ENCODE measurements around the gene GRAMD4. TPM values are rescaled to one million over a fixed set of nuclear protein-coding genes. Genes with fewer than 3 reads are reported as not detected.

Gene GRAMD4
- total RNA-seq, 3 donors from 2014 or later: 28.4 to 85.6 (median 61.0) TPM

DNA sequence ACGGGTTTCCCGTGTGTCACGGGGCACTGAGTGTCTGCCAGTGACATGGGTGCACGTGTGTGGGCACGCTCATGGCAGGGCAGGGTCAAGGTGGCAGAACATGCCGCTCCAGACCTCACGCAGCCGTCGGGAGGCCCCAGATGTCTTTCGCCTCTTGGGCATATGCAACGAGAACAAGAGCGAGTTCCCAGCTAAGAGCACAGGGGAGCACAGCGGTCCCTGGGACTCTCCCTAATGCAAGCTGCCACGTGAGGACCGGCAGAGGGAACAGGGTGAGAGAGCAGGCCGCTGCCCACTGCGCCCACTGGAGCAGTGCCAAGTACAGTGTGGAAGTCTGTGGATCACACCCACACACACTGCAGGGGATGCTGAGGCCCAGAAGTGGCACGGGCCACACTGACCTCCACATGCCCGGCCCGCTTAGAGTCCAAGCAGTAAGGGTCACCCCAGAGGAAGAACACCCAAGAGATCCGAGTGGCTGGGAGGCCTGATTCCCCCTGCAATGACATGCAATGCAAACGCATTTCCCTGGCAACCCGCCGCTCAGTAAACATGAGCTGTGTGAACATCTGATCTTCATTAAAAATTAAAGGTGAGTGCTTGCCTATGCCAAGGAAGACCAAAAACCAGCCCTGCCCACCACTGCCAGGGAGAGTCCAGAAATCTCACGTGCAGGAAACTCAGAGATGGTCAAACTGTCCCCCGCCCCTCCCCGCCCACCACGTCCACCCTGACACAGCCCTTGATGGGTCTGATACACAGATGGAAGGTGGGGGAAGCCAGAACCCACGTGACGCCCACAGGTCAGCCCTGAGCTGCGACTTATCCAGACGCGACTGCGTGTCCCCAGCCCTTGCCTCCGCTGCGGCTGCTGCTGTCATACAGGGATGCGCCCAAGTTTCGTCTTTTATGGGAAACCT, 106.1 kb downstream of the GRAMD4 start:
- intact Hi-C loops (cut with DNase I; ENCODE audit: low total_unique reads): no loop called here
- H3K36me3 ChIP-seq: no peaks in the 10 kb centered on the region
- H3K4me3 ChIP-seq: no peak overlapping the region
- H3K9me3 ChIP-seq: no peaks in the 10 kb centered on the region
- DNase-seq (ENCODE audit: low spot score in 2 of 2): no peak
- TF ChIP-seq POLR2A (IDR thresholded peaks at IDR 0.05) (no peak), POLR2AphosphoS5 (IDR thresholded peaks at IDR 0.05) (no peak)
- TF ChIP-seq, protein P1, sequence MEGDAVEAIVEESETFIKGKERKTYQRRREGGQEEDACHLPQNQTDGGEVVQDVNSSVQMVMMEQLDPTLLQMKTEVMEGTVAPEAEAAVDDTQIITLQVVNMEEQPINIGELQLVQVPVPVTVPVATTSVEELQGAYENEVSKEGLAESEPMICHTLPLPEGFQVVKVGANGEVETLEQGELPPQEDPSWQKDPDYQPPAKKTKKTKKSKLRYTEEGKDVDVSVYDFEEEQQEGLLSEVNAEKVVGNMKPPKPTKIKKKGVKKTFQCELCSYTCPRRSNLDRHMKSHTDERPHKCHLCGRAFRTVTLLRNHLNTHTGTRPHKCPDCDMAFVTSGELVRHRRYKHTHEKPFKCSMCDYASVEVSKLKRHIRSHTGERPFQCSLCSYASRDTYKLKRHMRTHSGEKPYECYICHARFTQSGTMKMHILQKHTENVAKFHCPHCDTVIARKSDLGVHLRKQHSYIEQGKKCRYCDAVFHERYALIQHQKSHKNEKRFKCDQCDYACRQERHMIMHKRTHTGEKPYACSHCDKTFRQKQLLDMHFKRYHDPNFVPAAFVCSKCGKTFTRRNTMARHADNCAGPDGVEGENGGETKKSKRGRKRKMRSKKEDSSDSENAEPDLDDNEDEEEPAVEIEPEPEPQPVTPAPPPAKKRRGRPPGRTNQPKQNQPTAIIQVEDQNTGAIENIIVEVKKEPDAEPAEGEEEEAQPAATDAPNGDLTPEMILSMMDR (IDR thresholded peaks at IDR 0.05): no peak
- peaks cover 2 to 7% of the 10 kb centered on the region in 2 donors for H3K4me1 ChIP-seq
- no peak overlapping the region for H3K27ac ChIP-seq
- H3K27me3 ChIP-seq: no peaks in the 10 kb centered on the region

GRCh38 chr22:46726986-46727317, 106.8 kb downstream of the GRAMD4 start:
- H3K9me3 ChIP-seq: no peaks in the 10 kb centered on the region
- no peaks in the 10 kb centered on the region for H3K27me3 ChIP-seq
- no peaks in the 10 kb centered on the region for H3K36me3 ChIP-seq
- TF ChIP-seq, protein P1 (IDR thresholded peaks at IDR 0.05): no peak
- no peak for TF ChIP-seq POLR2AphosphoS5 (IDR thresholded peaks at IDR 0.05)
- no peak for TF ChIP-seq POLR2A (IDR thresholded peaks at IDR 0.05)
- DNase-seq (ENCODE audit: low spot score in 2 of 2): no peak
- H3K4me3 ChIP-seq: no peak overlapping the region
- H3K27ac ChIP-seq: no peak overlapping the region
- intact Hi-C loops (cut with DNase I; ENCODE audit: low total_unique reads): no loop called here
- H3K4me1 ChIP-seq: peaks cover 2 to 13% of the 10 kb centered on the region in 2 donors

GRCh38 chr22:46727813-46728364, 107.7 kb downstream of the GRAMD4 start:
- no peaks in the 10 kb centered on the region for H3K9me3 ChIP-seq
- no peak overlapping the region for H3K27ac ChIP-seq
- TF ChIP-seq POLR2A (IDR thresholded peaks at IDR 0.05) (no peak), POLR2AphosphoS5 (IDR thresholded peaks at IDR 0.05) (no peak)
- TF ChIP-seq, protein P1 (IDR thresholded peaks at IDR 0.05): no peak
- H3K4me3 ChIP-seq: no peak overlapping the region
- intact Hi-C loops (cut with DNase I; ENCODE audit: low total_unique reads): no loop called here
- no peaks in the 10 kb centered on the region for H3K36me3 ChIP-seq
- no peak for DNase-seq (ENCODE audit: low spot score in 2 of 2)
- no peaks in the 10 kb centered on the region for H3K27me3 ChIP-seq
- H3K4me1 ChIP-seq: peaks cover 2 to 17% of the 10 kb centered on the region in 2 donors

DNA sequence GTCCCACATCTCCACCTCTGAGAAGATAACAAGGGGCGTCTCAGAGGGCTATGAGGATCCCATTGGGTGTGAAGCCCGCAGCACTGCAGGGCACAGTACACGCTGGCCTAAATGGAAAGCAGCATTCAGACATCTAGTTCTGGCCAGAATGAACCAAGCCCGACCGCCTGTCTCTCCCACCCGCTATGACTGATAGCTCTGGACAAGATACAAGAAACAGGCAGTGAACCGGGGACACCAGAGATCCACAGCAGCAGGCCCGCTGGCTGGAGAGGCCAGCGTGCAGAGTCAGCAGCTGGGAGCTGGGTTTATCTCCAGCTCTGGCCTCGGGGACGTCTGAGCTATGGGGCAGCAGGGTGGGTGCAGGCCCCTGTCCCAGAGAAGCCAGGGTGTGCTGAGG, 108.3 kb downstream of the GRAMD4 start:
- Histone ChIP-seq H3K27me3 (no peaks in the 10 kb centered on the region), H3K9me3 (no peaks in the 10 kb centered on the region), H3K36me3 (no peaks in the 10 kb centered on the region), H3K27ac (no peak overlapping the region), H3K4me3 (no peak overlapping the region), H3K4me1 (peaks cover 2 to 17% of the 10 kb centered on the region in 2 donors)
- TF ChIP-seq POLR2A (IDR thresholded peaks at IDR 0.05) (no peak), POLR2AphosphoS5 (IDR thresholded peaks at IDR 0.05) (no peak)
- TF ChIP-seq, protein P1 (IDR thresholded peaks at IDR 0.05): no peak
- intact Hi-C loops (cut with DNase I; ENCODE audit: low total_unique reads): no loop called here
- no peak for DNase-seq (ENCODE audit: low spot score in 2 of 2)

Other genes starting within 250 kb of the GRAMD4 start
- gene CELSR1, start 82.8 kb upstream of the GRAMD4 start, total RNA-seq: 10 to 100 TPM in 2 of 3 donors, under 1 TPM in 1; 0.96 to 36.7 (median 21.2) TPM
- 10 to 100 TPM; 23.3 to 37.3 (median 26.5) TPM for gene CERK, start 117.9 kb downstream of the GRAMD4 start, total RNA-seq
- 10 to 100 TPM; 19.0 to 23.6 (median 23.6) TPM for gene TBC1D22A, start 142.3 kb downstream of the GRAMD4 start, total RNA-seq

Data from breast epithelium (tissue), 4 donors.